ENCODE results near the gene CNGA1.
A peak's percentile ranks its signal among the peaks of the same experiment; 100 is the strongest.

CNGA1 gene

GRCh38 chr4:48039561-48039960 lies 23.1 kb upstream of the CNGA1 start:
- H3K4me3 ChIP-seq (ENCODE audit: low read depth, low read length): no peak overlapping the region
- TF ChIP-seq CTCF (IDR thresholded peaks at IDR 0.05; ENCODE audit: low read depth, low read length, missing control alignments): no peak
- no peak for DNase-seq (ENCODE audit: low read depth)

DNA sequence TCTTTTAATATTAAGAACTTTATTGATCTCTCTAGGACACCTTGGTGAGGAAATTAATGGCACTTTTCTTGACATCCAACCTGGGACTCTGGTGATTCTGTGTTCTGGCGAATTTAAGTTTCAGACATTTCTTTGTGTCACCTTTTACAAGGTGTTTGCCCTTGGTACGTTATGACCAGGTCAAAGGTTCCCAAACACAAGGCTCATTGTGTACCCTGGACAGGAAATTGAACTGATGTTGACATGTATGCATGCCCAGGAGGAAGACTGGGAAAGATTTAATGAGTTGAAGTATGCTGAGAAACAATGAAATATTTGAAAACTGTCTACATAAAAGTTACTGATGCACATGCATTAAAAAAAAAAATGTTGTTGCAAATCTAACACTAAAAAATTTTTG lies 22.2 kb upstream of the CNGA1 start:
- H3K4me3 ChIP-seq (ENCODE audit: low read depth, low read length): no peak overlapping the region
- no peak for DNase-seq (ENCODE audit: low read depth)
- TF ChIP-seq CTCF (IDR thresholded peaks at IDR 0.05; ENCODE audit: low read depth, low read length, missing control alignments): no peak

DNA sequence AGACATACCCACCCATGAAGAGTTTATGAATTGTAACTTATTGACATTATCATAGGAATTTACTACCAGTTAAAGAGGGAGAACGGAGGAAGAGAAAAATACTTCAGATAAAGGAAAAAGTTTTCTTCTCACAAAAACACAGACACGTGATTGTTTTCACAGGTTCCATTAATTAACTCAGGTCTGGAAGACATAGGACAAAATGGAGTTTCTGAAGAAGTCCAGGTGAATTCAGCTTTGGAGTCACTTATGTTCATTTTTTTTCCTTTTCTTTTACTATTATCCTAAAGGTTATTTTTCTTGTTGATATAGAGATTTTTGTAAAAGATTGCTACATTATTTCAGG lies 20.6 kb upstream of the CNGA1 start:
- no peak overlapping the region for H3K4me3 ChIP-seq (ENCODE audit: low read depth, low read length)
- no peak for DNase-seq (ENCODE audit: low read depth)
- TF ChIP-seq CTCF (IDR thresholded peaks at IDR 0.05; ENCODE audit: low read depth, low read length, missing control alignments): no peak

- no peak overlapping the region for H3K4me3 ChIP-seq (ENCODE audit: low read depth, low read length)
- no peak for TF ChIP-seq CTCF (IDR thresholded peaks at IDR 0.05; ENCODE audit: low read depth, low read length, missing control alignments)
- no peak for DNase-seq (ENCODE audit: low read depth)
Measured at GRCh38 chr4:48035952-48036351, 19.5 kb upstream of the CNGA1 start.

- DNase-seq (ENCODE audit: low read depth): no peak
- TF ChIP-seq CTCF (IDR thresholded peaks at IDR 0.05; ENCODE audit: low read depth, low read length, missing control alignments): peak; percentile 66
- no peak overlapping the region for H3K4me3 ChIP-seq (ENCODE audit: low read depth, low read length)
Measured at GRCh38 chr4:48033825-48034413, 17.4 kb upstream of the CNGA1 start.

DNA sequence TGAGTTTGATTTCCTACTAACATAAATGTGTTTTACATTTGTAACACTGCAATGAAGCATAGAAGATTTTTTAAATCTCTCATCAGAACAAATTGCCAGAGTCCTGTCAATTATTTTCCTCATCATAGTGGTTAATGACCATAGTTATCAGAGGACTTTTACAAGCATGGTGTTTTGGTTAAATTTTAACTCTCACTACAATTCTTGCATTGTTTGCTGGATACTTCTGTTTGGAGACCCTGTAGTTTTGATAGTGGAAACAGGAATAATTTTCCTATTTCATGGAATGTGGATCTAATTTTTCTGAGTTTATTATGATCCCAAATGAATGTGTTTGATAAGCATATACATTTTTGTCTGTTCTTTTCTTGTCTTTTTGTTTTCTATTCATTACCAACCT lies 16.9 kb upstream of the CNGA1 start:
- TF ChIP-seq CTCF (IDR thresholded peaks at IDR 0.05; ENCODE audit: low read depth, low read length, missing control alignments): no peak
- no peak overlapping the region for H3K4me3 ChIP-seq (ENCODE audit: low read depth, low read length)
- DNase-seq (ENCODE audit: low read depth): no peak

GRCh38 chr4:48032721-48033120 lies 16.2 kb upstream of the CNGA1 start:
- H3K4me3 ChIP-seq (ENCODE audit: low read depth, low read length): no peak overlapping the region
- DNase-seq (ENCODE audit: low read depth): no peak
- no peak for TF ChIP-seq CTCF (IDR thresholded peaks at IDR 0.05; ENCODE audit: low read depth, low read length, missing control alignments)
